Measurements from ENCODE around the gene RND3. TPM values are rescaled to one million over a fixed set of nuclear protein-coding genes. Genes with fewer than 3 reads are reported as not detected.

The RND3 gene
- total and polyA plus RNA-seq, 2 donors (not counting 1 experiment from before 2014, with no cell fraction given), result not detected

- Histone ChIP-seq H3K27ac (ENCODE audit: low read length in 2 of 2) (no peak overlapping the region), H4K20me1 (ENCODE audit: control insufficient read depth, insufficient read depth, low read length, poor library complexity, severe bottlenecking) (no peaks in the 10 kb centered on the region), H3K4me1 (ENCODE audit: control insufficient read depth in 2 of 2, insufficient read depth in 2 of 2, low read length in 2 of 2) (no peaks in the 10 kb centered on the region), H3K9me3 (ENCODE audit: control extremely low read depth in 1 of 3, control insufficient read depth in 2 of 3, insufficient read depth in 1 of 3, low read length in 2 of 3) (no peaks in the 10 kb centered on the region), H3K36me3 (replicated peaks in 1 of 2; ENCODE audit: control extremely low read depth in 1 of 2, control insufficient read depth in 1 of 2, extremely low read depth in 1 of 2, insufficient read depth in 2 of 2, low read length in 1 of 2) (no peaks in the 10 kb centered on the region), H2AFZ (ENCODE audit: insufficient read depth, low read depth, low read length, poor library complexity, severe bottlenecking) (no peak overlapping the region), H3K9ac (ENCODE audit: low read length) (no peak overlapping the region), H3K27me3 (replicated peaks in 1 of 4; ENCODE audit: control extremely low read depth in 1 of 4, control insufficient read depth in 3 of 4, insufficient read depth in 4 of 4, low read length in 3 of 4) (no peaks in the 10 kb centered on the region), H3K79me2 (ENCODE audit: control insufficient read depth, insufficient read depth, low read length) (no peaks in the 10 kb centered on the region), H3K4me2 (replicated peaks; ENCODE audit: low read depth, low read length, poor library complexity, severe bottlenecking) (no peak overlapping the region), H3K4me3 (ENCODE audit: control extremely low read depth in 1 of 5, extremely low read depth in 1 of 5, insufficient read depth in 1 of 5, low read depth in 2 of 5, low read length in 4 of 5) (no peak overlapping the region)
- CTCF ChIA-PET, result no interaction called here
- no peak overlapping the region for H3K4me3 Mint-ChIP-seq
- ATAC-seq (ENCODE audit: low read depth), result no peak
- intact Hi-C loops (cut with micrococcal nuclease), result no loop called here
- DNase-seq, result no peak
- no peaks in the 10 kb centered on the region for H3K27me3 Mint-ChIP-seq
- TF ChIP-seq EZH2 (IDR thresholded peaks at IDR 0.05; ENCODE audit: borderline replicate concordance, insufficient read depth, low read depth, low read length, poor library complexity, severe bottlenecking) (no peak), CTCF (IDR thresholded peaks at IDR 0.05) (no peak)
- H3K9me3 Mint-ChIP-seq (ENCODE audit: insufficient read depth), result no peaks in the 10 kb centered on the region
- H3K4me1 Mint-ChIP-seq, result no peaks in the 10 kb centered on the region
- POLR2A ChIA-PET, result no interaction called here
- no CpG with 5 or more reads among the region's 2 CpGs for WGBS (ENCODE audit: insufficient coverage)
- no peak overlapping the region for H3K27ac Mint-ChIP-seq
Measured at GRCh38 chr2:150472511-150472899, 15.0 kb downstream of the RND3 start.

DNA sequence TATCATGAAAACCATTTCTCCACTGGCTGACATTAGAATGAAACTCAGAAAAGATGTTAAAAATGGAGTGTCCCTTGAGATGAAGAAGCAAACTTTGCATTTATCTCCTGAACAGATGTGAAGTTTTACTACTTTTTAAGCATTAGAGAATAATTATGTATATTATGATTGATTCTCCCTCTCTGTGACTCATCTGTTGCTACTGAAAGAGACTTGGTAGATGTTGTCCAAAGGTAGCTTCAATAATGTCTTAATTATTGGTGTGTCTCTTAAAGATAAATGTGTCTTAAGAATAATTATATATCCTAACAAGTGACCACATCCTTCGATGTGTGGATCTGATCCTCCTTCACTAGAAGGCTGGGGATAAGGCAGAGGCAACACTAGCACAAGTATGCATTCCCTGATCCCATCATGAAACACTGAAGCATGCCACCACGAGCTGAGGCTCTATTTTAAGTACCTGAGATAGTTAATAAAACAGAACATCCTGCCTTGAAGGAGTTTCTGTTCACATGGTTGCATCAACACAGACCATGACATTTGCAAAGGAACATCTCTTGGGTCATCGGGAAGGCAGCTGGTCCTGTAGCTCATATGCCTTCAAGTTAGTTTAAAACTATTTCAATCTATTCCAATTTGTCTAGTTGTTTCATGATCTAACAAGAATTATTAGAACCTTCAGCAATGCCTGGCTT lies 15.5 kb downstream of the RND3 start:
- Mint-ChIP-seq H3K27ac (no peak overlapping the region), H3K4me3 (no peak overlapping the region), H3K27me3 (no peaks in the 10 kb centered on the region), H3K9me3 (ENCODE audit: insufficient read depth) (no peaks in the 10 kb centered on the region), H3K4me1 (no peaks in the 10 kb centered on the region)
- H3K4me3 ChIP-seq (ENCODE audit: control extremely low read depth in 1 of 5, extremely low read depth in 1 of 5, insufficient read depth in 1 of 5, low read depth in 2 of 5, low read length in 4 of 5), result no peak overlapping the region
- ATAC-seq (ENCODE audit: low read depth) (no peak), DNase-seq (no peak)
- 80% methylated on average over 1 of the region's 3 CpGs for WGBS (ENCODE audit: insufficient coverage)
- CTCF ChIA-PET, result no interaction called here
- intact Hi-C loops (cut with micrococcal nuclease), result no loop called here
- no peaks in the 10 kb centered on the region for H3K36me3 ChIP-seq (replicated peaks in 1 of 2; ENCODE audit: control extremely low read depth in 1 of 2, control insufficient read depth in 1 of 2, extremely low read depth in 1 of 2, insufficient read depth in 2 of 2, low read length in 1 of 2)
- H3K79me2 ChIP-seq (ENCODE audit: control insufficient read depth, insufficient read depth, low read length), result no peaks in the 10 kb centered on the region
- H4K20me1 ChIP-seq (ENCODE audit: control insufficient read depth, insufficient read depth, low read length, poor library complexity, severe bottlenecking), result no peaks in the 10 kb centered on the region
- no peak overlapping the region for H3K4me2 ChIP-seq (replicated peaks; ENCODE audit: low read depth, low read length, poor library complexity, severe bottlenecking)
- H3K9me3 ChIP-seq (ENCODE audit: control extremely low read depth in 1 of 3, control insufficient read depth in 2 of 3, insufficient read depth in 1 of 3, low read length in 2 of 3), result no peaks in the 10 kb centered on the region
- no peak for TF ChIP-seq EZH2 (IDR thresholded peaks at IDR 0.05; ENCODE audit: borderline replicate concordance, insufficient read depth, low read depth, low read length, poor library complexity, severe bottlenecking)
- TF ChIP-seq CTCF (IDR thresholded peaks at IDR 0.05), result no peak
- H2AFZ ChIP-seq (ENCODE audit: insufficient read depth, low read depth, low read length, poor library complexity, severe bottlenecking), result no peak overlapping the region
- H3K27ac ChIP-seq (ENCODE audit: low read length in 2 of 2), result no peak overlapping the region
- no peak overlapping the region for H3K9ac ChIP-seq (ENCODE audit: low read length)
- no peaks in the 10 kb centered on the region for H3K27me3 ChIP-seq (replicated peaks in 1 of 4; ENCODE audit: control extremely low read depth in 1 of 4, control insufficient read depth in 3 of 4, insufficient read depth in 4 of 4, low read length in 3 of 4)
- no peaks in the 10 kb centered on the region for H3K4me1 ChIP-seq (ENCODE audit: control insufficient read depth in 2 of 2, insufficient read depth in 2 of 2, low read length in 2 of 2)
- POLR2A ChIA-PET, result no interaction called here
